GM21737 (cell line): ENCODE measurements around the gene COQ10A.

Source experiments
- ATAC-seq: cut with Tn5 transposase; IDR thresholded peaks from one replicate; pipeline ENCODE4 v1.9.1; 2021; ENCODE audit warnings: mild to moderate bottlenecking, moderate library complexity; ENCODE audit not compliant: unreplicated experiment

The COQ10A gene

DNA sequence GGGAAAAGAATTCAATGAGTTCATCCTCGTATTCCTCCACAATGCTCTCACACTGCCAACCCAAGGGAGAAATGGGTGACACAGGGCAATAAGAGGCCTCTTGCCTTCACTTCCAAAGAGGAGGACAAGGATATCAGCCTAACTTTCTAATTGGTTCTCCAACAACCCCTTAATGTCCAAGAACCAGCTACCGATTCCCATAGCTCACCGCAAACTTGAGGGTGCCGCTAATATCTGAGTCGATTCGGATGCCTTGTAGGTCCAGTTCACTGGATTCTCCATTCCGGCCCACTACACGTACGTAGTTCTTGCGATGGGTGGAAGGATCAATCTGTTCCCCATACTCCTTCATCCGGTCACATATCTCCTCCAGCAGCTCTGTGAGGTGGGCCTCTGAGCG lies 44.3 kb downstream of the COQ10A start:
- no peak for ATAC-seq

DNA sequence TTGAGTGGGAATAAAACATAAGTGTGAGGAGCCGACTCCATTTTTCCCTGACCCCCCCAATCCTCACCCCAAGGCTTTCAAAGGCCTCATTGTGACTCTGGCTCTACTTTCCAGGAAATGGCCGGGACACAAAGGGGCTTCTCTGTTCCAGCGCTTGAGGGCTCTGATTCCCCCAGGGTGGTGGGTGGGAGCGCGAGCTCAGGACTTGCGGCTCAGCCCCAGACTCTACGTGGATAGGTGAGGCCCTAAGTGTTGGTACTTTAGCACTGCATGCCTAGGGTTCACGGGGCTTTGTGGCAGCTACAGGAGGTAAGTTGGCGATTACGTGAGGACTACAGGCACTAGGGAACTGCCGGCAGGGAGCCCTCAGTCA lies 48.5 kb downstream of the COQ10A start:
- ATAC-seq = no peak

DNA sequence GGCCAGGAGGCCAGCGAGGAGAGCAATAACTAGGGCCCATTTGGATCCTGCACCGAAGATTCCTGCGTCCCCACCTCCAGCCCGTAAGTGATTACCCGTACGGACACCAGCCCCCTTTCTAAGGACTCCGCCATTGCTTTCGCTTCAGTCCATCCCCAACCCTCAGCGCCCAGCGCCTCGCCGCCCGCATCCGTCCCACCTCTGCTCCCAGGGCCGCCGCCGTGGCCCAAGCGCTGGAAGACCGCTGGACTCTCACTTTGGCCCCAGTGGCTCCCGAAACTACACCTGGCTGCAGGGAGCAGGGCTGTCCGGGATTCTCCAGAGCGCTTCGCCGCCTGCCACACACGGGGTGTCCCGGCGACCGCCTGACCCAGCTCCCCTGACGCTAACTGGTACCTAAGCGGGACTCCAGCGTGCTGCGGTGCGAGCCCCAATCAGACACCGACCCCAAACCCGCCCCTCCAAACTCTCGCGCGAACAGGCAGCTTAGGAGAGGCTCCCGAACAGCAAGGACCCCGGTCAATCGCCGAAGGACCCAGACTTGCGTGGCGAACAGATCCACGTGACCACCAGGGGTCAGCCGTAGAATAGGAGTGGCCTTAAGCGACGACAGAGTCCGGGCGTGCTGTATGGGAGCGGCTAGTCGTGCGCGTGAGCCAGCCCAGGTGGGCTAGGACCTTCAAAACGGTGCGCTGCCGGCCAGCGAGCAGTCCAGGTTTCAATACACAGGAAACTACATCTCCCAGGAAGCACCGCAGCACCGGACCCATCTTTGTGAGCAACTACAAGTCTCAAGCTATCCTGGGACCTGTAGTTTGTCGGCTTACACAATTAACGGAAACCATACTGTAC lies 49.1 kb downstream of the COQ10A start, which contains the start of gene CNPY2:
CNPY2 (minus strand) TSS at position 367 of the 852 bp plus-strand sequence. CDS start 771 bp downstream, outside the sequence.
- peak; percentile 88 for ATAC-seq

DNA sequence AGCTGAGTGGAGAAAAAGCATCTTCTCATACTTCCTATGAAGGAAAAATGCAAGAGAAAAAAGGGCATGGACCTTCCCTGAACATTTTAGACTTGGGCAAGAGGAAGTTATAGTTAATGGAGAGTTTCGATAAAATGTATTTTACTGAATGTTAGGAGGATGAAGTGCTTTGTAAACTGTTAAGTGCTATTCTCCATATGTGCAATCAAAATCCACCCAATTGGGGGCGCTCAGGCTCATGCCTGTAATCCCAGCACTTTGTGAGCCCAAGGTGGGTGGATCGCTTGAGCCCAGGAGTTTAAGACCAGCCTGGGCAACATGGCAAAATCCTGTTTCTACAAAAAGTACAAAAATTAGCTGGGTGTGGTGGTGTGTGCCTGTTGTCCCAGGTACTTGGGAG lies 50.9 kb downstream of the COQ10A start:
- no peak for ATAC-seq
